Endothelial cell of hepatic sinusoid (primary cell): ENCODE measurements around the gene GPR35.

Source experiments
- in situ Hi-C: cut with HindIII; loops from 2 replicates; pipeline ENCODE4 v1.10.0; 2017; ENCODE audit warnings: low sequenced_read_pairs

The GPR35 gene

GRCh38 chr2:240637116-240637900 is 12.0 kb downstream of the GPR35 start:
- in situ Hi-C loops = no loop called here

DNA sequence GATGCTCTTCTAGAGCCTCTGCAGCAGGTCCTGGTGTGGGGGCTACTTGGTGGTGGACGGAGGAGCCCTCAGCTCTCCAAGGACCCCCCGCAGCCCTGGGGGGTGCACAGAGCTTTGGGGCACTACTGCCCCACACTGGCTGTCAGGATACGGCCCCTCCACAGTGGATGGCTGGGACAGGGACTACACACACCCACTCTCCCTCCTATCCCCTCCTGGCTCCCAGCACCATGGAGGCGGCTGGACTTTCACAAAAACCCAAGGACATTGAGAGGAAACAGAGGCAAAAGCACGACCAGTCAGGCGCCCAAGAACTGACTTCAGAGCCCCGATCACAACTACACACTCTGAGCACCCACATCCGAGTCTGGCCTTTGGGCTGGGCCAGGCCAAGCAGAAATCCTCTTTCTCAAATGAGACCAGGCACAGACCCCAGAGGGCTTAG is 12.6 kb downstream of the GPR35 start:
- in situ Hi-C loops = no loop called here

DNA sequence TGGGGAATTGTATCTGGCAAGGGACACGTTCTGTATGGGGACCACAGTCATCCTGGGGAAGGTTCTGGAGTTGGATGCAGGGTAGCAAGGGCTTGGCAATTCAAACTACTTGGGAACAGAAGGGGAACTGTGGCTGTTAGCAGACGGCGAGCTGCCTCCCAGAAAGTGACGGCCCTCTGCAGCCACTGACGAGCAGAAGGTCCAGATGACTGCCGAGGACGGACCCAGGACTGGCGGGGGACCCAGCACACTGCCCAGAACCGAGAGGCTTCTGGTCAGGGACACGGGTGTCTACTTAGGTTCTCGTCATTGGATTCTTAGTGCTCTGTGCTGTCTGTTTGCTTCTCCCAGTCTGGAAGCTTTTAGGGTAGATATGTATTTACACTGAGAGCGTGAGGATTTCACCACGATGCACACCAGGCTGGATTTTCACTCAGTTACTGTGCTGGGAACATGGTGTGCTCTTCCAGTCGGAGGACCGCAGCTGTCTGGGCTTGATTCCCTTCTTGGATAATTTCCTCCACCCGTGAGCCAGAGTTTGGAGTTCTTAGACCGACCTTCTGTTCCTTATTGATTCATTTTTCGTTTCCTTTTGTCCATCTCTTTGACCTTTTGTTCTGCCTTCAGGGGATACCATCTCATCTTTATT is 13.4 kb downstream of the GPR35 start:
- in situ Hi-C loops = no loop called here

DNA sequence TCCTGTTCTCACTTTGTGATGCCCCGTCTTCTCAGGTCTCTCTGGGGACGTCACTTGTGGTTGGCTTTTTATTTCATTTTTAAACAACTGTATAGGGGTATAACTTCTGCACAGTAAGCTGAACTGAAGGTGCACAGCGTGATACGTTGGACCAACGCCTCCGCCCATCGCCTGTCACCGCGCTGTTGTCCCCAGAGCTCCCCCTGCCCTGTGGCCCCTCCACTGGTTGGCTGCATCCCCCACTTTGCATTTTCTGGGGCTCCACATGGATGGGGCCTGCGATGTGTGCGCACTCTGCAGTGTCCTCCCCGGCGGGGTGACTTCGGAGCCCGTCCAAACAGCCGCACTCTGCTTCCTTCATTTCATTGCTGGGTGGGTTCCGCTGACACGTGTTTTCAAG is 14.3 kb downstream of the GPR35 start:
- in situ Hi-C loops = no loop called here

GRCh38 chr2:240640939-240641338 is 15.7 kb downstream of the GPR35 start:
- in situ Hi-C loops = loop anchor here (5.0 to 10.0 kb wide), 2 partner anchors 39 to 64 kb away; no protein-coding TSS in a partner anchor

DNA sequence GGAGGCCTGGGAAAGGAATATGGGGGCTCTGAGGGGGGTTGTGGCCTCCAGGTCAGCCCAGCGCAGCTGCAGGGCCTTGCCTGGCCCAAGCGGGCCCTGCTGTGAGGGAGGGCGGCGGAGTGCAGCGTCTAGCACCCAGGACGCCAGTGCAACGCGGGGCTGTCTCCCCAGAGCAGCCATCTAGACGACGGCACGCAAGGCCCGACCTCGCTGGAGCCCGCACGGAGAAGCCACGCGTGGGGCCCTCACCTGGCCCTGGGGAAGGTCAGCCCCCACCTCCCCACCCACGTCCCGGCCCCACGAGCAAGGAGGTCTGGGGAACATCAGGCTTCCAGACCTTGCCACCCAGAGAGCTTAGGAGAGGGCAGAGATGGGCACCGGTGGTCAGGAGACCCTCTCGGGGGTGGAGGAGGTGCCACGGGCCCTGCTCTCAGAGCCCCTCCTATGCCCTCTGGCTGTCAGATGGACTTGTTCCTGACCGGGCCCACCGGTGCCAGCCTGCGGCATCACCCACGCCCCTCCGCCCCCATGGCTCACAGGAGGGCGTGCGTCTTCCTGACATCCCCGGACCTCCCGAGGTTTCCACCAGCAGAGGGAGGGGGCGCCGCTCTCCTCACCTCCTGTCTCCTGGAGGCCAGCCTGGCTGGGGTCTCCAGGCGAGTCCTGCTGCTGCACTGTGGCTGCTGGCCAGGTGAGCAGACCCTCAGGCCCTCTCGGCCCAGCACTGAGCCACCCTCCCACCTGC is 17.0 kb downstream of the GPR35 start:
- in situ Hi-C loops = loop anchor here (5.0 to 10.0 kb wide), 2 partner anchors 40 to 63 kb away; no protein-coding TSS in a partner anchor

GRCh38 chr2:240642806-240643092 is 17.5 kb downstream of the GPR35 start:
- in situ Hi-C loops = loop anchor here (5.0 to 10.0 kb wide), 2 partner anchors 40 to 62 kb away; no protein-coding TSS in a partner anchor

- in situ Hi-C loops = loop anchor here (5.0 to 10.0 kb wide), 2 partner anchors 41 to 62 kb away; no protein-coding TSS in a partner anchor
Measured at GRCh38 chr2:240643093-240643810, 18.0 kb downstream of the GPR35 start.

- in situ Hi-C loops = loop anchor here (5.0 to 10.0 kb wide), 2 partner anchors 41 to 61 kb away; no protein-coding TSS in a partner anchor
Measured at GRCh38 chr2:240643811-240644150, 18.5 kb downstream of the GPR35 start.

DNA sequence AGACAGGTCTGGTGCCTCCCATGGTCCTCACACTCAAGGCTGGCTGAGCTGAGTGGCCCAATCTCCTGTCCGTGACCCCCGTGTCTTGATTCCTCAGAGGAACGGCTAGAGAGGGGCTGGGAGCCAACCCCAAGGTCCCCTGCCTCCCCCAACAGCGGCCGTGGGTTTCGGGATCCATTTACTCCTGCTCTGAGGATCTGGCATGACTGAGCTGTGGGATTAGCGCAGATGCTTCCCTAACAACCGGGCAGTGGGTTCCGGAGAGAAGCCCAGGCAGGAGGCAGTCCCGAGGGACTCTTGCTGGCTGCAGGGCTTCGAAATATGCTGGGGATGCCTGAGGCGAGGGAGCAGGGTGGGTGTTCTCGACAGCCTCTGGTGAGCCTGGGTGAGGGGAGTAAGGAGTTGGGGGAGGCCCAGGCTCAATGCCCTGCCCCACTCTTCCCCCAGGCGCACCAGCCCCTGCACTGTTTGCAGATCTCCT is 18.9 kb downstream of the GPR35 start:
- in situ Hi-C loops = loop anchor here (5.0 to 10.0 kb wide), 2 partner anchors 42 to 61 kb away; no protein-coding TSS in a partner anchor

- in situ Hi-C loops = loop anchor here (5.0 to 10.0 kb wide), 2 partner anchors 43 to 60 kb away; no protein-coding TSS in a partner anchor
Measured at GRCh38 chr2:240644859-240645301, 19.6 kb downstream of the GPR35 start.

DNA sequence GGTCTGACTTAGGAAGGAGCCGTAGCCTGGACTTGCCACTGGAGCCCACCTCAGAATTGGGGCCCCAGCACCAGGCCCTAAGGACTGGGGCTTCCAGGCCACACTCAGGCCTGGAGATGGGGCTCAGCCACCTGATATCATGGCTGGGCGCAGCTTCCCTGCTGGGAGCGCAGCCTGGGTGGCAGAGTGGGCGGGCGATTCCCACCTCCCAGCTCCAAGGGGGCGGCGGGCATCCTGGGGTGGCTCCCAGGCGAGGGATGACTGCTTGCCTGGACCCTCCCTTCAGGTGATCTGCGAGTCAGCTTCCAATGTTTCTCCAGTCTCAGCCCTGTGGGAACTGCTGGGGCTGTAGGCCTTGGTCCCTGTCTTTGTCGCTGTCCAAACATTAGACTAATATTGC is 20.1 kb downstream of the GPR35 start:
- in situ Hi-C loops = loop anchor here (10.0 kb wide), 1 partner anchor 59 kb away; no protein-coding TSS in a partner anchor

GRCh38 chr2:240645801-240646175 is 20.5 kb downstream of the GPR35 start:
- in situ Hi-C loops = loop anchor here (10.0 kb wide), 1 partner anchor 59 kb away; no protein-coding TSS in a partner anchor

DNA sequence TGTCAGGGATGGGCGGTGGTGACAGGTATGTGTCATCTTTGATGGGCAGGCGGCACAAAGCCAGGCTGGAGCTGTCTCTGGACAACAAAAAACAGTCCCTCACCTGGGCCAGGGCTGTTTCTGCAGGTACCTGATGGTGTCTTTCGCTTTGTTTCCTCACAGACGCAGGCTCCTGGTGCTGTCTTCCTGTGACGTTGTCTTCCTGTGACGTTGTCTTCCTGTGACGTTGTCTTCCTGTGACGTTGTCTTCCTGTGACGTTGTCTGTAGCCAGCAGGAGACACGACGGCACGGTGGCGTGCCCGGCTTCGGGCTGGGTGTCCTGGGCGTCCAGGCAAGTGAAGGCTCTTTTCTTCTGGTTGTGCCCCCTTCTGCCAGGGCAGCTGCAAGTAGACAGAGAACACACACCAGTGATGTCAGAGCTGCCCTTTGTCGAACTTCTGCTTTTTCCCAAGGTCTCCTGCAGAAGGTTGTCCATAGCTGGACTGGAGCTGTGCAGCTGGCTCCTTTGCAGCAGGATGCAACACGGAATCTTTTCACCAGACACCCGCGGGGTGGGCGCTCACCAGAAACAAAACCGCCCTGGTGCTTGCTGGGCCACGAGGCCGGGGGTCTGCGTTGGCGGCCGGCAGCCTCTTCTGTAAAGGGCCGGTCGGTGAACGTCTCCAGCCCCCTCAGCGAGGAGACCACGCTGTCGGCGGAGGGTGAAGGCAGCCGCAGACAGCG is 21.1 kb downstream of the GPR35 start:
- in situ Hi-C loops = loop anchor here (10.0 kb wide), 1 partner anchor 58 kb away; no protein-coding TSS in a partner anchor

GRCh38 chr2:240646900-240647502 is 21.7 kb downstream of the GPR35 start:
- in situ Hi-C loops = loop anchor here (10.0 kb wide), 1 partner anchor 58 kb away; no protein-coding TSS in a partner anchor

- in situ Hi-C loops = loop anchor here (10.0 kb wide), 1 partner anchor 57 kb away; no protein-coding TSS in a partner anchor
Measured at GRCh38 chr2:240647503-240648154, 22.3 kb downstream of the GPR35 start.

DNA sequence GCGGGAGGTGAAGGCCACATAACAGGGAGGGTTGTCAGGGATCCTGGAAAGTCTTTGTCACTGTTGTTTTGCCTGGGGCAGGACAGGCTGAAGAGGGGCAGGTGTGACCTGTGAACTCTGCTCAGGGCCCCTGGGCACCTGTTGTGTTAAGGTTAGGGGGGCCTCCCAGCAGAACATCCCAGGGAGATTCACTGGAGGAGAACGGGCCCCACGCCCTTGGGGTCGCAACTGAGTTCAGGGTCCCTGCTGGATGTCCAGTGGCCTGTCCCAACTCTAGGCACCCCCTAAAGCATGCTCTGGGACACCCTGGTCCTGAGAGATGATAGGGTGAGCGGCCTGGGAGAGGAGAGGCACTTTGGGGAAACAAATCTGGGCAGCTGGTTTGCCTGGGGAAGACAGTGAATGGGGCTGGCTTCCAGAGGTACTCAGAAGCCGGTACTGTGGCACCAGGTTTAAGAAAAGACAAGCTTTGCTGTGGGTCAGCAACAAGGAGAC is 22.9 kb downstream of the GPR35 start:
- in situ Hi-C loops = loop anchor here (10.0 kb wide), 1 partner anchor 57 kb away; no protein-coding TSS in a partner anchor

DNA sequence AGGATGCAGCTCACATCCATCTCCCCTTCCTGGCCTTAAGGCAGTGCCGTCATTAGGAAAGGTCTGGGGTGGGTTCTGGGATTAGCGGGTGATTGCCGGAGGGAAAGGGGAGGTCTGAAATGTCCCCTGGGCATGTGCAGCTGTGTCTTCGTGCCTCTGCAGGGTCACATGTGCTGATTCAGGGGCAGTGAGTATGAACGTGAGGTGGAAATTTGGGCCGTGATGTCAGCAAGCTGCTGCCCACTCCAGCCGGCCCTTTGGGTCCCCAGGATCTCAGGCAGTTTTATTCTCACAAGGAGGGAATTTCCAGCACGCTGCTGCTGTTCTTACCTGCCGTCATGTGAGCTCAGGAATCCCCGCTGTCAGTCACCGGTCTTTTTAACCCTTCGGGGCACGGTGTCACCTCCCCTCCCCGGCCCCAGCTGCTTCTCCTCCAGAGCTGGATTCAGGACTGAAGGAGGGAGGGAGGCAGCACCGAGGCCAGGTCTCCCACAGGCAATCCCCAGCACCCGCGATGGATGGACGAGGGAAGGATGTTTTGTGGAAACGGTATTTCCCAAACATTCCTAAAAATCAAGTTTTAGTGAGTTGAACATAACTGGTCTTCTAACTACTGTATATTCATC is 23.5 kb downstream of the GPR35 start:
- in situ Hi-C loops = loop anchor here (10.0 kb wide), 1 partner anchor 56 kb away; no protein-coding TSS in a partner anchor
